GM19372 (cell line): ENCODE measurements around the gene MYLK.
"Not testable (repeated sequence)": the region's sequence is repeated elsewhere in the genome, so short reads cannot be mapped to it uniquely, and the experiment has no call there.

Source experiments
- ATAC-seq: cut with Tn5 transposase; IDR thresholded peaks from one replicate; pipeline ENCODE4 v1.9.1; 2021; ENCODE audit warnings: mild to moderate bottlenecking, low read depth, moderate library complexity; ENCODE audit not compliant: unreplicated experiment

MYLK gene

GRCh38 chr3:123884203-123884831 is at the start of gene MYLK:
Gene MYLK, minus strand, starts transcription at chr3:123884332. Its CDS starts 90,491 bp downstream, at chr3:123793841.
- ATAC-seq: peak; percentile 73

DNA sequence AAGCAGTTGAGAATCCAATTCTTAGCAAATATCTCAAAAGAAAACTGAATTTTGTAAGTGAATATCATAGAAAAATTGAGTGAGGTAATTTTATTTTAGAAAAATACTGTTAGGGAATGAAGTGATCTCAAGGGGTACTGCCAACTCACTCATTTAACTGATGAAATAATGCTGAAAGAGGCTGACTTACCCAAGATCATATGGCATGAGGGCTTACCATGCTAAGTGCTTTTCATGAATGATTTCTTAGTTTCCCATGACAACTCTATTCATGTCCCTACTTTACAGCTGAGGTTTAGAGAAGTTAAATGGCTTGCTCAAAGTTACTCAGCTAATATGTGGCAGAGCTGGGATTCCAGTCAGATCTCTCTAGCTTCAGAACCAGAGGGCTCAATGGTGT is 46.3 kb upstream of the MYLK start:
- no peak for ATAC-seq

- ATAC-seq: no peak
Measured at GRCh38 chr3:123929325-123929724, 45.2 kb upstream of the MYLK start.

DNA sequence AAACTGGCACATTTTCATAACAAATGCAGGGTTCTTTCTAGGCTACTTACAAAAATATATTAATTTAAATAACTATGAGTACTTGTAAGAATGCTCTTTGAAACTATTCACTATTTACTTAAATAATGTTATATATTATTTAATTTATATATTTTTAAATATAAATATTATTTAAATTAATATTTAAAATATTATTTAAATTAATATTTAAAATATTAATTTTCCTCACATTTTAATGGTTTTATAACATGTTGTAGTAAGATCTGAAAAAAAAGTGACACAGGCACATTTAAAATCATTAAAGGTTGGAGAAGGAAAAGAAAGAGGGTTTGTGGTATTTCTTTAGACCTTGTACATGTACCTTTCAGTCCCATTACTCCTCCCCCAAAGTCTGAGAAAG is 42.3 kb upstream of the MYLK start:
- ATAC-seq: no peak

- ATAC-seq: no peak
Measured at GRCh38 chr3:123920868-123921267, 36.7 kb upstream of the MYLK start.

- ATAC-seq: no peak
Measured at GRCh38 chr3:123920383-123920782, 36.3 kb upstream of the MYLK start.

- no peak for ATAC-seq
Measured at GRCh38 chr3:123919353-123919752, 35.2 kb upstream of the MYLK start.

DNA sequence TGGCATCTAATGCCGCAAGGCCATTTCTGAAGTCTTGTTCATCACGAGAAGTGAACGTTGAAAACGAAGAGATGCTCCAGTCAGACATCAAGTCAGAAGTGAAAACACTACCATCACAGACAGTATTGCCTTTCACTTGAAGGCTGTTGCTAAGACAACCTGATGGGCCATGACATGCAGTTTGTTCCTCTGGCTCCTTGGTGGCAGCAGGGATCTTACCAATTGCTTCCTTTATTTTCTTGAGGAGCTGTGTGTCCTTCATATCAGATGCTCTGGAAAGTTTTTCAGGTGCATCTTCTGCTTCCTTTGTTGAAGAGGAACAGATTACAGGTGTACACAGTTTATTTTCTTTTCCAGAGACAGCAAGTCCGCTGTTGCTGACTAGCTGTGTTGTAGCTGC is 30.7 kb upstream of the MYLK start:
- no peak for ATAC-seq

GRCh38 chr3:123909785-123910184 is 25.7 kb upstream of the MYLK start:
- no peak for ATAC-seq

DNA sequence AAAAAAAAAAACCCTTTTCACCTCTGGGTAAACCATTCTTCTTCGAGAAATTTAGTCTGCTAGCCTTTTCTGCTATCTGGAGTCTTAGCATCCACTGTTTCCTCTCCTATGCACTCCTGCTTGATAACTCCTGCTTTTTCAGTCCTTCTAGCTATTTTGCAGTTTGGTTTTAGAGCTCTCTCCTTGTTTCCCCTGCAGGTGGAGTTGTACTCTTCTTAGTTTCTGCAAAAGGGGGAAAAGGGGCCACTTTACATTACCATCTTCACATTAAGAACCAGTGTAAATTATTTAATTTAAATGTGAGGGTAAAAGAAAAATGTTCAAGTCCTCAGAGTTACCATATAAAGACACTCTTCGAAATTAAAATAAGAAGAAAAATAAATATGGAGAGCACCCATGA is 23.6 kb upstream of the MYLK start:
- ATAC-seq: no peak

DNA sequence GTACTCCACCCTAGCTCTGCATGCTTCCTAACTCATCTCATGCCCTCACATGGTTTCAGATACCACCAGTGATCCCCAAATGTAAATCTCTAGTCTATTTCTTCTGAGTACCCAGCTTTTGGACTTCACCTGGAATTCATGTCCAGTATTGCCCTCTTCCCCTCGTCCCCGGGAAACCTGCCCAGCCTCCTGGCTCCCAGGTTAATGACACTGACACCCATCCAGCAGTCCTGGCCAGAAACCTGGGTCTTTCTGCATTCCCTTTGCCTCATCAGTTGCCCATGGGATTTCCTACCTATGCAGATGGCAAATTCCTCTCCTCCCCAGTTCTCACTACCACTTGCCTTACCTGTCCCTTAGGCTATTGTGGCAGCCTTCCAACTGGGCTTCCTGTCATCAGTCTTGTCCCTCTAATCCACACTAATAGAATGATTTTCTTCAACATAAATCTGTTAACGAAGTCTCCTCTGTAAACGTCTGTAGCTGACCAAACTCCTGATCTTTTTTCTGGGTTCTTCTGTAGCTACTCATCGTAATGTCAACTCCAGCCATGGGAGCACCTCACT is 15.3 kb upstream of the MYLK start:
- ATAC-seq: no peak

- ATAC-seq: no peak
Measured at GRCh38 chr3:123893012-123893411, 8.9 kb upstream of the MYLK start.

DNA sequence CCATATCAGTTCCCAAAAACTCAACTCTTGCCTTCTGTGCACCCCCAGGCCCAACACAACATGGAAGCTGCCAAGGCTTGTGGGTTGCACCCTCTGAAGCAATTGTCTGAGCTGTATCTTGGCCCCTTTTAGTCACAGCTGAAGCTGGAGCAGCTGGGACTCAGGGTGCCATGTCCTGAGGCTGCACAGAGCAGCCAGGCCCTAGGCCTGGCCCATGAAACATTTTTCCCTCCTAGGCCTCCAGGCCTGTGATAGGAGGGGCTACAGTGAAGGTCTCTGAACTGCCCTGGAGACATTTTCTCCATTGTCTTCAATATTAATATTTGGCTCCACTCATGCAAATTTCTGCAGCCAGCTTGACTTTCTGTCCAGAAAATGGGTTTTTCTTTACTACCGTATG is 8.1 kb upstream of the MYLK start:
- ATAC-seq: no peak

GRCh38 chr3:123890991-123891390 is 6.9 kb upstream of the MYLK start:
- ATAC-seq: not testable (repeated sequence)

- not testable (repeated sequence) for ATAC-seq
Measured at GRCh38 chr3:123890162-123890561, 6.0 kb upstream of the MYLK start.

DNA sequence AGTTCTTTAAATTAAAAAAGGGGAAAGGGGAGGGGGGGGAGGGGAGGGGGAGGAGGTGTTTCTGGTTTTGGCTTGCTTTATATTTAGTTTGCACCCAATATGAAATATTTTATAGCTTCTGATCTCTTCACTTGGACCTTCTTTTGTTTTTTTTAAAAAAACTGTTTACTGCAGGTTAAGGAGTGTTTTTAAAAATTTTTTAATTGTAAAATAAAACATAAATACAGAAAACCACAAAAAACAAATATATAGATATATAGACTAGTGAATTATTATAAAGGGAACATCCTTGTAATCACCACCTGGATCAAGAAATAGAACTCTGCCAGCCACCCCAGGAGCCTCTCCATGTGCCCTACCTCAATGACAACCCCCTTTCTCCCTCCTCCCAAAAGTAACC is 861 bp upstream of the MYLK start:
- no peak for ATAC-seq

DNA sequence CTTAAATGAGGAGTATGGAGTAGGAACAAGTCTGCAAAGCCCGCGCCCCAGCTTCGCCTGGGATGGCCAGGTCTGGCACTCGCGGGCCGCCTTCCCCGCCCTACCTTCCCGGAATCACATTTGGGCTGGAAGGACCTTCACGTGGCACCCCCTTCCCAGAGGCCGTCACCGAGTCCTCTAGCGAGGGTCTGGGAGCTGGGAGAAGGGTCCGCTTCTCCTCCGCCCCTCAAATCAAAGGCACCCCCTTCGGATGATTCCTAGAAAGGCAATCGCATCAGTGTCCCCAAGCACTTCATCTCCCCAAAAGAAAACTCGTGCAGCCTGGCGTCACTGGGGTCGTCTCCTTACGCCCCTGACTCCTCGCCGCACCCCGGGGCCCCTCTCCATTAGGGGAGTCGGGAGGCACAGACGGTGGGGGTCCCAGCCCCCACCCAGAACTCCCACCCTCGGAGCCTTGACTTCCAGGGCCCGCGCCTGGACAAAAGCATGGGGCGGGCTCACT is 380 bp downstream of the MYLK start:
- ATAC-seq: no peak

DNA sequence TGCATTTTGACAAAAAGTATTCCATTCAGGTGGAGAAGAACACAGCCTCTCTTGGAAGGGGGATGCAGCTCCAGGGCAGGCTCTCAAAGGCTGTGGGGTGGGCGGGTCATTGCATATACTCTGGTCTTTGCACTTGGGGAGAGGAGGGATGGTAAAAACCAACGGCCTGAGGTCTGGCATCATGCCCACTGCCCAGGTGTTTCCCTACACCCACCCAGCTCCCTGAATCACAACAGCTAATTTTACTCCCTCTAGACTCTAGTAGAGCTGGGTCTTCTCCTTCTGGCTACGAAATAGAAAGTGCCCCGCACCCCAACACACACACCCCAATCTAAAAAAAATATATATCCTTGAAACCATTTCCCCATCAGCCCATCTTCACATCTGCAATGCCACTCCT is 1.0 kb downstream of the MYLK start:
- no peak for ATAC-seq

DNA sequence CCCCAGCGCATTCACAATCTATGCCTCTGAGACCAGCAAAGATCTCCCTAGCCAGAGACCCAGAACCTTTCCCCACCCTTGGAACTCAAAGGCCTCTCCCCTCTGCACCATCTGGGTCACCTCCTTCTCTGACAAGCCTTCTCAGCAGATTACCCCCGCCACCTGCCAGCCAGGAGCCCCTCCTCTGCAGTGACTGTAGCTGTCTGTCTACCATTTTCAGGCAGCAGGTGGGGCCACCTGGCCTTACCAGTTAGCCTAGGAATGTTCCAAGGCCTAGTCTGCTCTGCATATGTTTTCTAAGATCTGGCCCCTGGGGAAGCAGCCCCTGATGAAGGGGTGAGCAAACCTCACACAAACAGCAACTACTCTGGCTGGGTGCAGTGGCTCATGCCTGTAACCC is 2.4 kb downstream of the MYLK start:
- ATAC-seq: no peak

DNA sequence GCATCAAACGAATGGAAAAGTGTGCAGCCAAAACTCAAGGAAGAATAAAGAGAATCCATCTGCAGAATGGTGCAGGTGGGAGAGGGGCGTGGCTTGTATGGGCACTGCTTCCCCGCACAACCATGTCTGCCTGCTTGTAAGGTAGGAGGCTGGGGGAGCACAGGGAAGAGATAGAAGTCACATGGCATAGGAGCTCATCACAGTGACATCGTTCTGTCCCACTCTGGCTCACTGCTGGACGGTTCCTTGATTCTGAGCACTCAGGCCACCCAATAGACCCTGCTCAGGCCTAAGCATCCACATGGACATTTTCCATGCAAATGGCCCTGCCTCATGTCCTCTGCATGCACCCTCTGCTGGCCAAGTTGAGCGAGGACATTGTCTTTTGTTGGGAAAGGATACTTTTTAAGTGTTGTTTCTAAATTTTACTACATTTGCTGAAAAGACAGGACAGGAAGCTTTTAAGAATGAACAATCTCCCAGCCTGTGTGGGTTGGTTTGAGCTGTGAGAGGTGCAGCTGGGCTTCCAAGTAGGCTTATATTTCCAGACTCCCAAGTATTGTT is 3.1 kb downstream of the MYLK start:
- no peak for ATAC-seq

- no peak for ATAC-seq
Measured at GRCh38 chr3:123878807-123879206, 5.3 kb downstream of the MYLK start.

DNA sequence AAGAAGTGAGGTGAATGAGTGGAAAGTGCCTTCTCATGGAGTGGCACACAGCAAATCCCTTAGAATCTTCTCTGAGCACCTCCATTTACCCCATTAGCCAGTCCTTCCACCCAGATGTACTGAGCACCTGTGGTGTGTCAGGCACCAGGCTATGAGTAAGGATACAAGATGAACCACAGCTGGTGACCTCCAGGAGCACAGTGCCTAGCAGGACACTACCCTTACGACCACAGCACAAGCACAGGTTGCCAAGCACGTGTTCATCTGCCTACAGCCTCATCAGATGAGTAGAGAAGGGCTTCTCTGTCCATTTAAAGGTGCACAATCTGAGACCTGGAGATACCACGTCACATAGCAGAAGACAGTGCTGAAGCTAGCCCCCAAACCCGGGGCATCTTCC is 6.2 kb downstream of the MYLK start:
- no peak for ATAC-seq
